IMR-90 (cell line): ENCODE data around the gene MAN2B1. TPM values are rescaled to one million over a fixed set of nuclear protein-coding genes. Genes with fewer than 3 reads are reported as not detected.

Experiments used
- ATAC-seq: fragments of 200-7000 bp; cut with Tn5 transposase; 2 replicates; pipeline ENCODE4 v1.9.1; 2020; ENCODE audit warnings: low read depth, mild to moderate bottlenecking, moderate library complexity
- BruUV-seq: library from RNA; stranded (reverse); fragments of 400-500 nt; replicated peaks from 2 replicates; lab custom pipeline; 2021; lab: Mats Ljungman, UMichigan
- CTCF ChIA-PET: fragments of 300-600 bp; formaldehyde crosslinking; extraction: SDS; loops from one replicate; lab custom pipeline; 2021; ENCODE audit warnings: antibody characterized with exemption; lab: Yijun Ruan, JAX
- POLR2A ChIA-PET: fragments of 300-600 bp; sonication (Branson Sonifier 250); formaldehyde crosslinking; loops from one replicate; lab custom pipeline; 2022; ENCODE audit warnings: antibody characterized with exemption; ENCODE audit not compliant: unreplicated experiment; lab: Charles Lee
- DNase-seq: peaks from one replicate; pipeline ENCODE4 v3.0.0; 2013
- H2AFZ ChIP-seq: replicated peaks from 2 replicates; pipeline ENCODE3; 2013; ENCODE audit warnings: low read length, mild to moderate bottlenecking; ENCODE audit not compliant: poor library complexity
- H2AK5ac ChIP-seq: 2 replicates; pipeline ENCODE4 v1.6.1; 2013; ENCODE audit warnings: low read depth, low read length, inconsistent platforms
- H2AK9ac ChIP-seq: replicated peaks from 2 replicates; pipeline ENCODE3; 2013; ENCODE audit warnings: mild to moderate bottlenecking, low read depth, low read length, moderate library complexity; ENCODE audit not compliant: poor library complexity
- H2BK120ac ChIP-seq: 2 replicates; pipeline ENCODE4 v1.6.1; 2013; ENCODE audit warnings: low read depth, low read length, inconsistent platforms
- H2BK15ac ChIP-seq: 3 replicates; pipeline ENCODE4 v1.6.1; 2013; ENCODE audit warnings: low read depth, low read length, inconsistent platforms
- H2BK20ac ChIP-seq: 2 replicates; pipeline ENCODE4 v1.6.1; 2013; ENCODE audit warnings: low read depth, mild to moderate bottlenecking, inconsistent platforms, low read length, moderate library complexity
- H2BK5ac ChIP-seq: 2 replicates; pipeline ENCODE4 v1.6.1; 2013; ENCODE audit warnings: mild to moderate bottlenecking, low read depth, low read length, inconsistent platforms; ENCODE audit not compliant: poor library complexity, severe bottlenecking
- H3K14ac ChIP-seq: replicated peaks from 2 replicates; pipeline ENCODE4 v1.6.1; 2013; ENCODE audit warnings: low read depth, low read length, inconsistent platforms
- H3K18ac ChIP-seq: 2 replicates; pipeline ENCODE4 v1.6.1; 2013; ENCODE audit warnings: low read depth, low read length, control low read depth
- H3K23ac ChIP-seq: 2 replicates; pipeline ENCODE4 v1.6.1; 2013; ENCODE audit warnings: low read depth, low read length, inconsistent platforms
- H3K27ac ChIP-seq: 2 replicates; pipeline ENCODE4 v1.5.1; 2013; ENCODE audit warnings: mild to moderate bottlenecking, control low read depth, low read length; ENCODE audit not compliant: insufficient read depth
- H3K27me3 ChIP-seq: 2 replicates; pipeline ENCODE4 v1.6.1; 2013; ENCODE audit warnings: low read length; ENCODE audit not compliant: control insufficient read depth, insufficient read depth
- H3K36me3 ChIP-seq: 2 replicates; pipeline ENCODE4 v1.6.1; 2013; ENCODE audit warnings: low read length, mixed read lengths; ENCODE audit not compliant: control insufficient read depth, insufficient read depth
- H3K4ac ChIP-seq: 2 replicates; pipeline ENCODE4 v1.6.1; 2013; ENCODE audit warnings: low read depth, low read length, inconsistent platforms
- H3K4me1 ChIP-seq: 2 replicates; pipeline ENCODE4 v1.6.1; 2013; ENCODE audit warnings: low read length, mixed read lengths; ENCODE audit not compliant: control insufficient read depth, insufficient read depth
- H3K4me2 ChIP-seq: 2 replicates; pipeline ENCODE4 v1.6.1; 2013; ENCODE audit warnings: low read depth, mild to moderate bottlenecking, control low read depth, low read length, moderate library complexity
- H3K4me3 ChIP-seq: 2 replicates; pipeline ENCODE4 v1.5.1; 2013; ENCODE audit warnings: low read depth, mild to moderate bottlenecking, control low read depth, low read length, moderate library complexity; ENCODE audit not compliant: insufficient read depth
- H3K56ac ChIP-seq: 2 replicates; pipeline ENCODE4 v1.6.1; 2013; ENCODE audit warnings: low read length, inconsistent platforms; ENCODE audit not compliant: insufficient read depth; ENCODE audit errors: extremely low read depth
- H3K79me1 ChIP-seq, 2 experiments: 2 replicates each; pipeline ENCODE4 v1.6.1; 2013; ENCODE audit warnings: low read length in 2 of 2, inconsistent platforms in 1 of 2, low read depth in 1 of 2
- H3K9ac ChIP-seq: 2 replicates; pipeline ENCODE4 v1.6.1; 2013; ENCODE audit warnings: low read depth, low read length, control low read depth
- H3K9me1 ChIP-seq: 2 replicates; pipeline ENCODE4 v1.6.1; 2013; ENCODE audit warnings: low read length, inconsistent platforms; ENCODE audit not compliant: insufficient read depth
- H3K9me3 ChIP-seq: 2 replicates; pipeline ENCODE4 v1.6.1; 2013; ENCODE audit warnings: low read length; ENCODE audit not compliant: control insufficient read depth, insufficient read depth
- H4K20me1 ChIP-seq: 2 replicates; pipeline ENCODE4 v1.6.1; 2013; ENCODE audit warnings: low read length, inconsistent platforms; ENCODE audit not compliant: insufficient read depth
- H4K5ac ChIP-seq: 2 replicates; pipeline ENCODE4 v1.6.1; 2013; ENCODE audit warnings: mild to moderate bottlenecking, low read depth, low read length, control low read depth
- H4K8ac ChIP-seq, 2 experiments: 2 replicates each; pipeline ENCODE4 v1.6.1; 2013; ENCODE audit warnings: low read depth in 2 of 2, low read length in 2 of 2, control low read depth in 1 of 2, inconsistent platforms in 1 of 2
- H4K91ac ChIP-seq: 2 replicates; pipeline ENCODE4 v1.6.1; 2013; ENCODE audit warnings: low read depth, low read length, inconsistent platforms; ENCODE audit not compliant: insufficient read depth
- MAFK ChIP-seq: IDR thresholded peaks from 2 replicates; pipeline ENCODE4 v1.6.1; 2012; ENCODE audit warnings: low read depth, low read length, improper control_type of control experiment
- RAD21 ChIP-seq: IDR thresholded peaks from 2 replicates; pipeline ENCODE4 v1.6.1; 2012; ENCODE audit warnings: low read length, improper control_type of control experiment
- SMC3 ChIP-seq: fragments of 150-350 bp; IDR thresholded peaks from 2 replicates; pipeline ENCODE4 v1.6.1; 2016; ENCODE audit warnings: low read depth, mild to moderate bottlenecking, antibody characterized with exemption, low read length, moderate library complexity
- WGBS, 2 experiments: methylation state at CpG; one replicate each; pipeline versions ENCODE4 v1.1.5 to v1.1.7; 2013; ENCODE audit warnings: missing lambda C conversion rate in 2 of 2; ENCODE audit not compliant: insufficient read length in 1 of 2; ENCODE audit errors: extremely low coverage in 2 of 2; 5-methylcytosine and 5-hydroxymethylcytosine counted together
- dilution Hi-C: fragments of 300-500 bp; cut with HindIII; formaldehyde crosslinking; loops from one replicate; pipeline ENCODE4 v1.14.3; 2018; ENCODE audit warnings: low sequenced_read_pairs; ENCODE audit not compliant: unreplicated experiment
- in situ Hi-C: fragments of 300-500 bp; cut with MboI; formaldehyde crosslinking; loops from 3 replicates; pipeline ENCODE4 v1.14.3; 2019; ENCODE audit warnings: low sequenced_read_pairs, inconsistent platforms, mixed read lengths
- intact Hi-C: fragments of 100-400 bp; cut with micrococcal nuclease; formaldehyde crosslinking; loops from 2 replicates; pipeline ENCODE4 v1.10.0; 2022
- polyA plus RNA-seq, 3 experiments: library from polyadenylated mRNA; depleted of rRNA; stranded (reverse); fragments of >200 nt; gene quantifications; 2 replicates each; pipeline ENCODE4 v1.2.3, GENCODE V29; 2012; ENCODE audit warnings: low replicate concordance in 1 of 3
- total RNA-seq: library from RNA; depleted of rRNA; stranded (reverse); fragments of >200 nt; gene quantifications from 2 replicates; pipeline ENCODE4 v1.2.3, GENCODE V29; 2012
- TF ChIP-seq, protein P1 (sequence below): conservative IDR thresholded peaks from 2 replicates; pipeline ENCODE4 v1.5.1; 2012; ENCODE audit warnings: mild to moderate bottlenecking, low read depth, low read length, improper control_type of control experiment

Gene MAN2B1
- total and polyA plus RNA-seq, 2 of the 4 experiments (the other 2 are of a cell fraction), result 10.4 to 55.4 TPM

DNA sequence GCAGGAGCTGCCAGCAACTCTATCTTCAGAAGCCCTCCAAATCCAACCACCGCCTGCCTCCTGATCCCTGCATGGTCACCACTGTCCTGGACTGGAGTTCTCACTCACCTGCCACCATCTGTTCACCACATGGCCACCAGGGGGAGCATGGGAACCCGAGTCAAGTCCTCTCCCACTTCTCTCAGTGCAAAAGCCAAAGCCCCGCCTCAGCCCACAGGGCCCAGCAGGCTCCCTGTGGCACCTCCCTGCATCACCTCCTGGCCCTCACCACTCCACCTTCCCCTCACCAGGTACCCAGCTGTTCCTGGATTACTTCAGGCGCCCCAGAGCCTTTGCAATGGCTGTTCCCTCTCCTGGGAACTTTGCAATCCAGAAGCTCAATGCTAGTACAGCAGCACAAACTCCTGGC is 9.8 kb upstream of the MAN2B1 start:
- Histone ChIP-seq H4K8ac (no peak overlapping the region), H3K4me1 (no peaks in the 10 kb centered on the region), H3K18ac (no peak overlapping the region), H2AFZ (peak overlapping the region; percentile 56), H3K36me3 (peaks cover 53% of the 10 kb centered on the region), H2BK120ac (no peak overlapping the region), H3K9ac (no peak overlapping the region), H2AK9ac (no peak overlapping the region), H2AK5ac (no peak overlapping the region), H3K4me3 (no peak overlapping the region), H3K9me1 (peaks cover 7% of the 10 kb centered on the region; the same call in 1 of the 2 replicates), H3K56ac (no peak overlapping the region), H3K27me3 (no peaks in the 10 kb centered on the region), H2BK5ac (no peak overlapping the region), H3K4me2 (no peak overlapping the region), H2BK15ac (no peak overlapping the region), H3K4ac (no peak overlapping the region), H3K79me1 (peaks cover 13 to 47% of the 10 kb centered on the region in 2 experiments), H3K9me3 (no peaks in the 10 kb centered on the region), H2BK20ac (no peak overlapping the region), H3K14ac (no peak overlapping the region), H4K5ac (no peak overlapping the region), H4K91ac (no peak overlapping the region), H3K27ac (no peak overlapping the region), H3K23ac (no peak overlapping the region), H4K20me1 (peaks cover 15% of the 10 kb centered on the region)
- TF ChIP-seq SMC3 (peak; percentile 69), RAD21 (peak; percentile 50), MAFK (no peak)
- TF ChIP-seq, protein P1, sequence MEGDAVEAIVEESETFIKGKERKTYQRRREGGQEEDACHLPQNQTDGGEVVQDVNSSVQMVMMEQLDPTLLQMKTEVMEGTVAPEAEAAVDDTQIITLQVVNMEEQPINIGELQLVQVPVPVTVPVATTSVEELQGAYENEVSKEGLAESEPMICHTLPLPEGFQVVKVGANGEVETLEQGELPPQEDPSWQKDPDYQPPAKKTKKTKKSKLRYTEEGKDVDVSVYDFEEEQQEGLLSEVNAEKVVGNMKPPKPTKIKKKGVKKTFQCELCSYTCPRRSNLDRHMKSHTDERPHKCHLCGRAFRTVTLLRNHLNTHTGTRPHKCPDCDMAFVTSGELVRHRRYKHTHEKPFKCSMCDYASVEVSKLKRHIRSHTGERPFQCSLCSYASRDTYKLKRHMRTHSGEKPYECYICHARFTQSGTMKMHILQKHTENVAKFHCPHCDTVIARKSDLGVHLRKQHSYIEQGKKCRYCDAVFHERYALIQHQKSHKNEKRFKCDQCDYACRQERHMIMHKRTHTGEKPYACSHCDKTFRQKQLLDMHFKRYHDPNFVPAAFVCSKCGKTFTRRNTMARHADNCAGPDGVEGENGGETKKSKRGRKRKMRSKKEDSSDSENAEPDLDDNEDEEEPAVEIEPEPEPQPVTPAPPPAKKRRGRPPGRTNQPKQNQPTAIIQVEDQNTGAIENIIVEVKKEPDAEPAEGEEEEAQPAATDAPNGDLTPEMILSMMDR, result peak; percentile 75
- DNase-seq (peak; percentile 66), ATAC-seq (peak; percentile 69)
- in situ Hi-C loops (no loop called here), dilution Hi-C loops (no loop called here), intact Hi-C loops (loop anchor here (1.0 kb wide), 2 partner anchors 120 to 171 kb away; no protein-coding TSS in a partner anchor)
- 20% methylated on average over 2 of the region's 4 CpGs; no CpG with 5 or more reads in 1 of the 2 experiments for WGBS, 2 experiments
- ChIA-PET CTCF (interaction anchor here (0.7 kb wide), 1 partner anchor 10 kb away, joined by 3 read pairs; the partner anchor contains the start of genes MAN2B1 and WDR83), POLR2A (no interaction called here)
- BruUV-seq, result no TSS peak
